Mucosa of descending colon (tissue), 3 donors: Measurements from ENCODE around the gene CEACAM16. TPM values are rescaled to one million over a fixed set of nuclear protein-coding genes. Genes with fewer than 3 reads are reported as not detected.
A peak's percentile ranks its signal among the peaks of the same experiment; 100 is the strongest.

Experiments used
- ATAC-seq: fragments of 200-7000 bp; cut with Tn5 transposase; one replicate; pipeline ENCODE4 v1.9.1; 2020; ENCODE audit warnings: mild to moderate bottlenecking, moderate library complexity
- DNase-seq, 3 donors: peaks; one replicate each; pipeline ENCODE4 v3.0.0-alpha.2; 2020
- H3K36me3 ChIP-seq: fragments of 200-600 bp; one replicate; pipeline ENCODE4 v1.8.0; 2021; ENCODE audit warnings: low read depth, mild to moderate bottlenecking
- H3K4me1 ChIP-seq: fragments of 200-600 bp; one replicate; pipeline ENCODE4 v1.8.0; 2021; ENCODE audit warnings: low read depth, mild to moderate bottlenecking
- H3K4me3 ChIP-seq: fragments of 200-600 bp; one replicate; pipeline ENCODE4 v1.8.0; 2021; ENCODE audit warnings: mild to moderate bottlenecking
- H3K9me3 ChIP-seq: fragments of 200-600 bp; one replicate; pipeline ENCODE4 v1.8.0; 2021; ENCODE audit warnings: mild to moderate bottlenecking
- CTCF ChIP-seq: fragments of 200-600 bp; IDR thresholded peaks from one replicate; pipeline ENCODE4 v1.8.0; 2022; ENCODE audit warnings: antibody characterized with exemption, mild to moderate bottlenecking
- intact Hi-C, 2 donors: fragments of 100-400 bp; cut with DNase I in 1 of 2; cut with micrococcal nuclease in 1 of 2; formaldehyde crosslinking; loops; one replicate each; pipeline versions ENCODE4 v1.11.0 to v1.11.1; 2022; cut with DNase I, micrococcal nuclease
- total RNA-seq, 3 donors: library from RNA; stranded (reverse); fragmentation: NEBNext Ultra II Directional in 2 of 3; extraction: Animal tissue kit (Norgen Biotek cat#: 25700) in 2 of 3; gene quantifications; one replicate each; pipeline versions ENCODE4 v1.2.1 to v1.2.4, GENCODE V29; 2021 to 2023
- donor health status: DM: no; HTN: no; CAD: no; lungs with moderate emphysema.
- donor health status: DM: no; HTN: no; CAD: no.
- donor health status: DM: no; HTN: yes; CAD: no.

The CEACAM16 gene
- total RNA-seq, 3 donors from 2014 or later = 0.17 TPM; not detected in 2

GRCh38 chr19:44684892-44685863 is 13.8 kb upstream of the CEACAM16 start:
- Histone ChIP-seq H3K9me3 (no peaks in the 10 kb centered on the region), H3K4me1 (peaks cover 25% of the 10 kb centered on the region), H3K36me3 (no peaks in the 10 kb centered on the region), H3K4me3 (no peak overlapping the region)
- no peak for TF ChIP-seq CTCF
- peak in 1 of 3 donors; percentile 36 for DNase-seq
- intact Hi-C loops = no loop called here
- ATAC-seq = peak; percentile 22

- no peak for ATAC-seq
- H3K9me3 ChIP-seq = no peaks in the 10 kb centered on the region
- H3K36me3 ChIP-seq = no peaks in the 10 kb centered on the region
- H3K4me3 ChIP-seq = no peak overlapping the region
- H3K4me1 ChIP-seq = peaks cover 20% of the 10 kb centered on the region
- no peak for TF ChIP-seq CTCF
- intact Hi-C loops = no loop called here
- DNase-seq = no peak
Observed at GRCh38 chr19:44685877-44686276, 13.1 kb upstream of the CEACAM16 start.

GRCh38 chr19:44686896-44687295 is 12.1 kb upstream of the CEACAM16 start:
- intact Hi-C loops = no loop called here
- no peak for DNase-seq
- no peak for ATAC-seq
- no peak for TF ChIP-seq CTCF
- no peak overlapping the region for H3K4me3 ChIP-seq
- H3K9me3 ChIP-seq = no peaks in the 10 kb centered on the region
- peaks cover 12% of the 10 kb centered on the region for H3K4me1 ChIP-seq
- H3K36me3 ChIP-seq = no peaks in the 10 kb centered on the region

DNA sequence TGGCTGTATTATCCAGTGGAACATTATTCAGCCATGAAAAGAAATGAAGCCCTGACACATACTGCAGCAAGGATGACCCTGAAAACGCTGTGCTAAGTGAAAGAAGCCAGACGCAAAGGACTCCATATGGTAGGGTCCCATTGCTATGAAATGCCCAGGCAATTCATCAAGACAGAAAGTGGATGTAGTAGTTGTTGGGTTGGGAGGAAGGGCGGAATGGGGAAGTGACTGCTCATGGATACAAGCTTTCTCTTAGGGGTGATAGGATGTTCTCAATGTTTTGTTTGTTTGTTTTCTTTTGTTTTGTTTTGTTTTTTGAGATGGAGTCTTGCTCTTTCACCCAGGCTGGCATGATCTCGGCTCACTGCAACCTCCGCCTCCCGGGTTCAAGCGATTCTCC is 11.1 kb upstream of the CEACAM16 start:
- Histone ChIP-seq H3K4me3 (no peak overlapping the region), H3K4me1 (peaks cover 20% of the 10 kb centered on the region), H3K36me3 (no peaks in the 10 kb centered on the region), H3K9me3 (no peaks in the 10 kb centered on the region)
- no peak for TF ChIP-seq CTCF
- DNase-seq = no peak
- intact Hi-C loops = no loop called here
- ATAC-seq = no peak

DNA sequence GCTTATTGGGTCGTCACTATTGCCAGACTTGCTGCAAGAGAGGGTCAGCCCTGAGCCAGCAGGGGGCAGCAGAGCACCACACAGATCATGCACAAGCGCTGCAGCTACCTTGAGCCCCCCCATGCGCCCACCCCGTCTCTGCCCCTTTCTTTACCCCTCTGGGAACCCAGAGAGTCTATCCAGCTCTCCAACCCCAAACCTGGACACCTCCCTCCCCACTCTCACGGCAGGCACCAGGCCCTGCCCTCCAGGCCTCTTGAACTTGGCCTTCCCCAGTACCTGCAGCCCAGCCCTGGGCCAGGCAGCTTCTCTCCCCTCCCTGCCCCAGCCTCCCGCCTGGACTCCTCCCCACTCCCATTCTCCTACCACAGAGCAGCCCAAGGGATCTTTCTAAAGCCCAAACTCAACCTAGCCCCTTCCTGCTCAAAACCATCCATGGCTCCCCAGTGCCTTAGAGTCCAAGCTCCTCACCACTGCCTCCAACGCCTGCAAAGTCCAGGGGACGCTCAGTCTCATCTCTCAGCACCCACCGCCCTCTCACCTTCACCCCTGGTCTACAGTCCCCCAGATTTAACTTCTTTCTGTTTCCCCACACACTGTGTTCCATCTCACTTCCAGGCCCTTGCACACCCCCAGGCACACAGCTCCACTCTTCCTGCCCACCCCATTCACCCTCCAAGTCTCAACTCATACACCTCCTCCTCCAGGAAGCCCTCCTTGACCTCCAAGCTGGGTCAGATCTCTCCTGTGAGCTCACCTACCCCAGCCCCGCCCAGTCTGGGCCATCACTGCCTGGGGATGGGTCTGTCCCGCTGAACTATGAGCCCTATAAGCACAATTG is 9.4 kb upstream of the CEACAM16 start:
- peaks cover 31% of the 10 kb centered on the region for H3K4me1 ChIP-seq
- DNase-seq = peak; percentile 80 to 95 (median 89)
- no peaks in the 10 kb centered on the region for H3K36me3 ChIP-seq
- ATAC-seq = peak; percentile 72
- intact Hi-C loops = no loop called here
- H3K9me3 ChIP-seq = no peaks in the 10 kb centered on the region
- no peak overlapping the region for H3K4me3 ChIP-seq
- TF ChIP-seq CTCF = peak; percentile 72
